ENCODE results near the gene AGO1. TPM values are rescaled to one million over a fixed set of nuclear protein-coding genes. Genes with fewer than 3 reads are reported as not detected.

Gene AGO1
- total RNA-seq, 1 experiment from 2014 or later, result 81.8 TPM

GRCh38 chr1:35885961-35886558 is 3.1 kb downstream of the AGO1 start:
- no peaks in the 10 kb centered on the region for H3K27me3 Mint-ChIP-seq (ENCODE audit: low read depth)
- ChIA-PET CTCF (interaction anchor here (0.9 to 1.9 kb wide), 4 partner anchors 14 to 170 kb away, joined by 3 to 6 read pairs (median 4); no protein-coding TSS in a partner anchor), POLR2A (interaction anchor here (0.8 to 1.7 kb wide), 5 partner anchors 9 to 117 kb away, joined by 3 to 12 read pairs (median 4); partner anchors contain the start of genes AGO3 and CLSPN)
- H3K36me3 Mint-ChIP-seq, result peaks cover 25% of the 10 kb centered on the region
- H3K4me1 Mint-ChIP-seq, result peaks cover 53% of the 10 kb centered on the region
- ATAC-seq, result peak; percentile 81
- peak overlapping the region; percentile 98 for H3K27ac Mint-ChIP-seq
- no peaks in the 10 kb centered on the region for H3K9me3 Mint-ChIP-seq
- peak; percentile 95 for DNase-seq (ENCODE audit: low spot score)
- H3K4me3 Mint-ChIP-seq, result peak overlapping the region; percentile 67
- TF ChIP-seq USF1 (CRISPR knock-in tag; IDR thresholded peaks at IDR 0.05), result no peak
- TF ChIP-seq GRHL2 (CRISPR knock-in tag; IDR thresholded peaks at IDR 0.05; ENCODE audit: insufficient replicate concordance, severe bottlenecking), result no peak
- no peak for TF ChIP-seq OVOL2 (CRISPR knock-in tag; IDR thresholded peaks at IDR 0.05; ENCODE audit: borderline replicate concordance)
- TF ChIP-seq TEAD4 (CRISPR knock-in tag; IDR thresholded peaks at IDR 0.05), result no peak
- TF ChIP-seq CBFB (CRISPR knock-in tag; IDR thresholded peaks at IDR 0.05; ENCODE audit: low read depth), result no peak
- TF ChIP-seq, protein P1, sequence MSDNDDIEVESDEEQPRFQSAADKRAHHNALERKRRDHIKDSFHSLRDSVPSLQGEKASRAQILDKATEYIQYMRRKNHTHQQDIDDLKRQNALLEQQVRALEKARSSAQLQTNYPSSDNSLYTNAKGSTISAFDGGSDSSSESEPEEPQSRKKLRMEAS (CRISPR knock-in tag; IDR thresholded peaks at IDR 0.05), result no peak; the same call in 1 of the 2 replicates
- no peak for TF ChIP-seq MXD4 (CRISPR knock-in tag; IDR thresholded peaks at IDR 0.05; ENCODE audit: borderline replicate concordance)
- TF ChIP-seq ZNF671 (CRISPR knock-in tag; IDR thresholded peaks at IDR 0.05), result no peak
- no peak for TF ChIP-seq ATF1 (CRISPR knock-in tag; IDR thresholded peaks at IDR 0.05)
- TF ChIP-seq, protein P2, sequence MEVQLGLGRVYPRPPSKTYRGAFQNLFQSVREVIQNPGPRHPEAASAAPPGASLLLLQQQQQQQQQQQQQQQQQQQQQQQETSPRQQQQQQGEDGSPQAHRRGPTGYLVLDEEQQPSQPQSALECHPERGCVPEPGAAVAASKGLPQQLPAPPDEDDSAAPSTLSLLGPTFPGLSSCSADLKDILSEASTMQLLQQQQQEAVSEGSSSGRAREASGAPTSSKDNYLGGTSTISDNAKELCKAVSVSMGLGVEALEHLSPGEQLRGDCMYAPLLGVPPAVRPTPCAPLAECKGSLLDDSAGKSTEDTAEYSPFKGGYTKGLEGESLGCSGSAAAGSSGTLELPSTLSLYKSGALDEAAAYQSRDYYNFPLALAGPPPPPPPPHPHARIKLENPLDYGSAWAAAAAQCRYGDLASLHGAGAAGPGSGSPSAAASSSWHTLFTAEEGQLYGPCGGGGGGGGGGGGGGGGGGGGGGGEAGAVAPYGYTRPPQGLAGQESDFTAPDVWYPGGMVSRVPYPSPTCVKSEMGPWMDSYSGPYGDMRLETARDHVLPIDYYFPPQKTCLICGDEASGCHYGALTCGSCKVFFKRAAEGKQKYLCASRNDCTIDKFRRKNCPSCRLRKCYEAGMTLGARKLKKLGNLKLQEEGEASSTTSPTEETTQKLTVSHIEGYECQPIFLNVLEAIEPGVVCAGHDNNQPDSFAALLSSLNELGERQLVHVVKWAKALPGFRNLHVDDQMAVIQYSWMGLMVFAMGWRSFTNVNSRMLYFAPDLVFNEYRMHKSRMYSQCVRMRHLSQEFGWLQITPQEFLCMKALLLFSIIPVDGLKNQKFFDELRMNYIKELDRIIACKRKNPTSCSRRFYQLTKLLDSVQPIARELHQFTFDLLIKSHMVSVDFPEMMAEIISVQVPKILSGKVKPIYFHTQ (CRISPR knock-in tag; IDR thresholded peaks at IDR 0.05), result no peak
- no peak for TF ChIP-seq ARID4B (CRISPR knock-in tag; IDR thresholded peaks at IDR 0.05; ENCODE audit: borderline replicate concordance)
- TF ChIP-seq, protein P3, sequence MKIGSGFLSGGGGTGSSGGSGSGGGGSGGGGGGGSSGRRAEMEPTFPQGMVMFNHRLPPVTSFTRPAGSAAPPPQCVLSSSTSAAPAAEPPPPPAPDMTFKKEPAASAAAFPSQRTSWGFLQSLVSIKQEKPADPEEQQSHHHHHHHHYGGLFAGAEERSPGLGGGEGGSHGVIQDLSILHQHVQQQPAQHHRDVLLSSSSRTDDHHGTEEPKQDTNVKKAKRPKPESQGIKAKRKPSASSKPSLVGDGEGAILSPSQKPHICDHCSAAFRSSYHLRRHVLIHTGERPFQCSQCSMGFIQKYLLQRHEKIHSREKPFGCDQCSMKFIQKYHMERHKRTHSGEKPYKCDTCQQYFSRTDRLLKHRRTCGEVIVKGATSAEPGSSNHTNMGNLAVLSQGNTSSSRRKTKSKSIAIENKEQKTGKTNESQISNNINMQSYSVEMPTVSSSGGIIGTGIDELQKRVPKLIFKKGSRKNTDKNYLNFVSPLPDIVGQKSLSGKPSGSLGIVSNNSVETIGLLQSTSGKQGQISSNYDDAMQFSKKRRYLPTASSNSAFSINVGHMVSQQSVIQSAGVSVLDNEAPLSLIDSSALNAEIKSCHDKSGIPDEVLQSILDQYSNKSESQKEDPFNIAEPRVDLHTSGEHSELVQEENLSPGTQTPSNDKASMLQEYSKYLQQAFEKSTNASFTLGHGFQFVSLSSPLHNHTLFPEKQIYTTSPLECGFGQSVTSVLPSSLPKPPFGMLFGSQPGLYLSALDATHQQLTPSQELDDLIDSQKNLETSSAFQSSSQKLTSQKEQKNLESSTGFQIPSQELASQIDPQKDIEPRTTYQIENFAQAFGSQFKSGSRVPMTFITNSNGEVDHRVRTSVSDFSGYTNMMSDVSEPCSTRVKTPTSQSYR (CRISPR knock-in tag; IDR thresholded peaks at IDR 0.05), result peak; percentile 73; the same call in 1 of the 2 replicates
- TF ChIP-seq SMAD4 (CRISPR knock-in tag; IDR thresholded peaks at IDR 0.05), result peak; percentile 89
- TF ChIP-seq ETV6 (CRISPR knock-in tag; IDR thresholded peaks at IDR 0.05), result peak; percentile 91
- TF ChIP-seq, protein P4, sequence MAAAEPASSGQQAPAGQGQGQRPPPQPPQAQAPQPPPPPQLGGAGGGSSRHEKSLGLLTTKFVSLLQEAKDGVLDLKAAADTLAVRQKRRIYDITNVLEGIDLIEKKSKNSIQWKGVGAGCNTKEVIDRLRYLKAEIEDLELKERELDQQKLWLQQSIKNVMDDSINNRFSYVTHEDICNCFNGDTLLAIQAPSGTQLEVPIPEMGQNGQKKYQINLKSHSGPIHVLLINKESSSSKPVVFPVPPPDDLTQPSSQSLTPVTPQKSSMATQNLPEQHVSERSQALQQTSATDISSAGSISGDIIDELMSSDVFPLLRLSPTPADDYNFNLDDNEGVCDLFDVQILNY (CRISPR knock-in tag; IDR thresholded peaks at IDR 0.05), result no peak
- no peak for TF ChIP-seq ZNF423 (CRISPR knock-in tag; IDR thresholded peaks at IDR 0.05)
- peak; percentile 80 for TF ChIP-seq SP1 (CRISPR knock-in tag; conservative IDR thresholded peaks at IDR 0.05)
- TF ChIP-seq MLX (CRISPR knock-in tag; IDR thresholded peaks at IDR 0.05), result no peak
- TF ChIP-seq FOXK1 (CRISPR knock-in tag; IDR thresholded peaks at IDR 0.05), result peak; percentile 59; the same call in 1 of the 2 replicates
- no peak for TF ChIP-seq NFE2L1 (CRISPR knock-in tag; IDR thresholded peaks at IDR 0.05)
- TF ChIP-seq ZNF263 (CRISPR knock-in tag; IDR thresholded peaks at IDR 0.05; ENCODE audit: low read depth), result no peak
- TF ChIP-seq NR1H2 (CRISPR knock-in tag; IDR thresholded peaks at IDR 0.05), result no peak
- TF ChIP-seq, protein P5, sequence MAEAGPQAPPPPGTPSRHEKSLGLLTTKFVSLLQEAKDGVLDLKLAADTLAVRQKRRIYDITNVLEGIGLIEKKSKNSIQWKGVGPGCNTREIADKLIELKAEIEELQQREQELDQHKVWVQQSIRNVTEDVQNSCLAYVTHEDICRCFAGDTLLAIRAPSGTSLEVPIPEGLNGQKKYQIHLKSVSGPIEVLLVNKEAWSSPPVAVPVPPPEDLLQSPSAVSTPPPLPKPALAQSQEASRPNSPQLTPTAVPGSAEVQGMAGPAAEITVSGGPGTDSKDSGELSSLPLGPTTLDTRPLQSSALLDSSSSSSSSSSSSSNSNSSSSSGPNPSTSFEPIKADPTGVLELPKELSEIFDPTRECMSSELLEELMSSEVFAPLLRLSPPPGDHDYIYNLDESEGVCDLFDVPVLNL (CRISPR knock-in tag; IDR thresholded peaks at IDR 0.05; ENCODE audit: borderline replicate concordance, low read depth), result no peak
